Activated gamma-delta T cell treated with Interleukin-2 at 50 U/mL for 16 hours (primary cell): ENCODE data around the gene TAF11L9.
"Not testable (repeated sequence)": the region's sequence is repeated elsewhere in the genome, so short reads cannot be mapped to it uniquely, and the experiment has no call there.

ENCODE experiments used
- DNase-seq: peaks from one replicate; pipeline ENCODE4 v3.0.0-alpha.2; 2020

The TAF11L9 gene

DNA sequence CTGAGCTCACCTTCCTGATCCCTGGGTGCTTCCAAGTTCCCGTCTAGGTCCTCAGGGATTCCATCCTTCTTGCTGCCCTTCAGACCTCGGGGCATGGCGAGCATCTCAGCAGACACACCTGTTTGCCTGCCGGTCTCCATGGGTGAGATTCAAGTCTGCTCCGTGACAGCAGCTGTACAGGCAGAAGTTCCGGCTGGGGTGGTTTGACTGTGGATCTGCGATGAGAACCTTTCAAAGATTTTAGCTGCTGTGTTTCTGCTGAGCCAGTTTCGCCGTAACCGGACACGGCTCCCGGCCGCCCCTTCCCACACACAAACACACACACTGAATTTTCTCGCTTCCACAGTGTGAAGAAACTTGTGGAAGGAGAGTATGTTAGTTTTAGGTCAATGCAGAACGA is at the start of gene TAF11L9:
TAF11L9 (minus strand) TSS at position 140 of the 400 bp plus-strand sequence.
- DNase-seq: not testable (repeated sequence)

DNA sequence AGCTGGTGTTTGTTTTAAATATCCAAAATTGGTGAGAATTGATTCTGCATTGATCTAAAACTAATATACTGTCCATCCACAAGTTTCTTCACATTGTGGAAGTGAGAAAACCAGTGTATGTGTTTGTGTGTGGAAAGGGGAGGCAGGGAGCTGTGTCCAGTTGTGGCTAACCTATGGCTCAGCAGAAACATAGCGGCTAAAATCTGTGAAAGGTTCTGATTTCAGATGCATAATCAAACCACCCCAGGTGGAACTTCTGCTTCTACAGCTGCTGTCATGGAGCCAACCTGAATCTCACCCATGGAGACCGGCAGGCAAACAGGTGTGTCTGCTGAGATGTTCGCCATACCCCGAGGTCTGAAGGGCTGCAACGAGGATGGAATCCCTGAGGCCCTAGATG is 40.0 kb upstream of the TAF11L9 start, which contains the start of gene TAF11L14:
TAF11L14 (plus strand) TSS at position 301 of the 400 bp plus-strand sequence.
- no peak for DNase-seq

DNA sequence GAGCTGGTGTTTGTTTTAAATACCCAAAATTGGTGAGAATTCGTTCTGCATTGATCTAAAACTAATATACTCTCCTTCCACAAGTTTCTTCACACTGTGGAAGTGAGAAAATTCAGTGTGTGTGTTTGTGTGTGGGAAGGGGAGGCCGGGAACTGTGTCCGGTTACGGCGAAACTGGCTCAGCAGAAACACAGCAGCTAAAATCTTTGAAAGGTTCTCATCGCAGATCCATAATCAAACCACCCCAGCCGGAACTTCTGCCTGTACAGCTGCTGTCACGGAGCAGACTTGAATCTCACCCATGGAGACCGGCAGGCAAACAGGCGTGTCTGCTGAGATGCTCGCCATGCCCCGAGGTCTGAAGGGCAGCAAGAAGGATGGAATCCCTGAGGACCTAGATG is 37.6 kb upstream of the TAF11L9 start, which contains the start of gene TAF11L13:
TAF11L13 (plus strand) TSS at position 301 of the 400 bp plus-strand sequence.
- not testable (repeated sequence) for DNase-seq

DNA sequence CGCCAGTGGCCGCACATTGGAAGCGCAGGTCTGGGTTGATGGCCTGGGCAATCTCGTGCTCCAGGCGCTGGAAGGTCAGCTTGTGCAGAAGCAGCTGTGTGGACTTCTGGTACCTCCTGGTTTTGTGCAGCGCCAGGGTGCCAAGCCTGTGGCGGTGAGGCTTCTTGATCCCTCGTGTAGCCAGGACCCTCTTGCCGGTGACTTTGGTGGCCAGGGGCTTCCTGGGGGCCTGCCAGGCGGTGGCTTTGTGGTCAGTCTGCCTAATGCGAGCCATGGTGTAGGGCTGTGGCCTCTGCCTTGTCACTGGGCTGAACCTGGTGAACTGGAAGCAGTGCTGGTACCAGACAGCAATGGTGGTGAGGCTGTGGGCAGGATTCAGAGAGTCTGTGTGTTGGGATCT is 31.5 kb upstream of the TAF11L9 start:
- DNase-seq: no peak

DNA sequence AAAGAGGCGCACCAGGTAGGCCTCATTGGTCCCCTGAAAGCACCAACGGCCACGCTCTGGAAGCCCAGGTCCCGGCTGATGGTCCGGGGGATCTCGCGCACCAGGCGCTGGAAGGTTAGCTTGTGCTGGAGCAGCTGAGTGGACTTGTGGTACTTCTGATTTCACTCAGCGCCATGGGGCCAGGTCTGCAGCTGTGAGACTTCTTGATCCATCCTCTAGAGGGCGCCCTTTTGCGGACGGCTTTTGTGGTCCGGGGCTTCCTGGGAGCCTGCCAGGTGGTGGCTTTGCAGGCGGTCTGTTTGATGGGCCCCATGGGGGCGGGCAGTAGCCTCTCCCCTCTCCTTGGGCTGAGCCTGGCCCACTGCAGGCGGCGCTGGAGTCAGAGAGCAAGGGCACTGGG is 26.4 kb upstream of the TAF11L9 start:
- DNase-seq: no peak

DNA sequence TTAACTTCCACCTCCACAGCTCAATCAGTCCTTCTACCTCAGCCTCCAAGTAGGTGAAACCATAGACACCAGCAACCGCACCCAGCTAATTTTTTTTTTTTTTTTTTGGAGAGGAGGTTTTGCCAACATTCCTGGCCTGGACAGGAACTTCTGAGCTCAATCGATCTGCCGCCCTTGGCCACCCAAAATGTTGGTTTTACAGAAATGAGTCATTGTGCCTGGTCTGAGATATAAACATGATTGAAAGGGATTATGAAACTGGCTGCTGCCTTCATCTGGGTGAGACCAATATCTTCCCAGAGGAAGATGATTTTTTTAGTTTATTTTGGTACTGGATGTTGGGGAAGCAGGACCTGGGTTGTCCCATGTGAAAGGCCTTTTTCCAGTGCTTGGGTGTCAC is 25.2 kb upstream of the TAF11L9 start:
- no peak for DNase-seq

DNA sequence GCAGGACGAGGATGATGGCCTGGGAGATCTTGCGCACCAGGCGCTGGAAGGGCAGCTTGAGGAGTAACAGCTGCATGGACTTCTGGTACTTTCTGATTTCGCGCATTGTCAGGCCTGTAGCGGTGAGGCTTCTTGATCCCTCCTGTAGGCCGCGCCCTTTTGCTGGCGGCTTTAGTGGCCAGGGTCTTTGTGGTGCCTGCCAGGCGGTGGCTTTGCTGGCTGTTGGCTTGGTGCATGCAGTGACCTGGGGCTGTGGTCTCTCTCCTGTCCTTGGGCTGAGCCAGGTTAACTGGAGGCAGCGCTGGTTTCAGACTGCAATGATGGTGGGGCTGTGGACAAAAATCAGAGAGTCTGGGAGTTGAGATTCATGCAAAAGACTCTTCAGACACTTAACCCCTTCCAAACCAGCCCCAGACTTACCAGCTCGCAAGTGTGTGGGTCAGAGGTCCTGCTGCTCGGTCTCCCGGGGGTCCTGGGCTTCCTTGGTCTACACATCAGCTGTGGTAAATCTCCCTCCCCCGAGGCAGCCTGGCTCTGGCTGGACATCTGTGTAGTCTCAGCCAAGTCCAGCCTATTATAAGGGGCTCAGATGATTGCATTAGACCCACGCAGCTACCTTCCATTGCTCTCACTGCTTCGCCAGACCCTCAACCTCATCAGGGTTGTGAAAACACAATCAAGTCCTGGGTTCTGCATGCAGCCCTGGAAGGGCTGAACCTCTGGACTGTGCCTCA is 20.8 kb upstream of the TAF11L9 start:
- DNase-seq: no peak

DNA sequence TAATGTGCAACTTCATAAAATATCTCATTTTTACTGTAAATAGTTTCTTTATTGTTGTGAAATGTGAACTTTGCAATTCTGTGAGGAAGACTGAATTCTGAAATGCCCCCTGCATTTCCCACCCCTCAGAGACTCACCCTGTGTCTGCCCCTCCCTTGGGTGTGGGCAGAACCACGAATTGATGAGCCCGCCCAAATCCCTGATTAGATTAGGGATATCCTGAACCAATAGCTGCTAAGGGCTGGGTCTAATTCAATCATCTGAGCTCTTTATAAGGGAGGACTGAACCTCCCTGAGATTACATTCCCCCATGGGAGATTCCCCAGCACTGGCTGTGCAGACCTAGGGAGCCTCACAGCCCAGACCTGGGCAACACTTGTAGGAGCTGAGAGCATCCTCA is 15.9 kb upstream of the TAF11L9 start, which contains the start of gene TAF11L12:
TAF11L12 (plus strand) TSS at position 301 of the 400 bp plus-strand sequence.
- DNase-seq: not testable (repeated sequence)

DNA sequence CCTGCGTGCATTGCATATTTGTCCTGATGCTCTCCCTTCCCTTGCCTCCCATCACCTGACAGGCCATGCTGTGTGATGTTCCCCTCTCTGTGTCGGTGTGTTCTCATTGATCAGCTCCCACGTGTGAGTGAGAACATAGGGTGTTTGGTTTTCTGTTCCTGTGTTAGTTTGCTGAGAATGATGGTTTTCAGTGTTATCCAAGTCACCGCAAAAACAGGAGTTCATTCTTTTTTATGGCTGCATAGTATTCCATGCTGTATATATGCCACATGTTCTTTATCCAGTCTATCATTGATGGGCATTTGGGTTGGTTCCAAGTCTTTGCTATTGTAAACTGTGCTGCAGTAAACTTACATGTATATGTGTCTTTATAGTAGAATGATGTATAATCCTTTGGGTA is 13.3 kb upstream of the TAF11L9 start:
- DNase-seq: not testable (repeated sequence)

DNA sequence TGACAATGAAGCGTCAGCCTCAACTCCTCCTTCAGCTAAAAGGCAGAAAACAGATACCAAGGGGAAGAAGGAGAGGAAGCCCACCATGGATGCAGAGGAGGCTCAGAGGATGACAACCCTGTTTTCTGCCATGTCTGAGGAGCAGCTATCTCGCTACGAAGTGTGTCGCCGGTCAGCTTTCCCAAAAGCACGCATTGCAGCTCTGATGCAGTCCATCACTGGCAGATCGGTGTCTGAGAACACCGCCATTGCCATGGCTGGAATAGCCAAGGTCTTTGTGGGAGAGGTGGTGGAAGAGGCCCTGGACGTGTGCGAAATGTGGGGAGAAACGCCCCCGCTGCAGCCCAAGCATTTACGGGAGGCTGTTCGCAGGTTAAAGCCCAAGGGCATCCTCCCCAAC is 10.8 kb upstream of the TAF11L9 start:
- DNase-seq: no peak

DNA sequence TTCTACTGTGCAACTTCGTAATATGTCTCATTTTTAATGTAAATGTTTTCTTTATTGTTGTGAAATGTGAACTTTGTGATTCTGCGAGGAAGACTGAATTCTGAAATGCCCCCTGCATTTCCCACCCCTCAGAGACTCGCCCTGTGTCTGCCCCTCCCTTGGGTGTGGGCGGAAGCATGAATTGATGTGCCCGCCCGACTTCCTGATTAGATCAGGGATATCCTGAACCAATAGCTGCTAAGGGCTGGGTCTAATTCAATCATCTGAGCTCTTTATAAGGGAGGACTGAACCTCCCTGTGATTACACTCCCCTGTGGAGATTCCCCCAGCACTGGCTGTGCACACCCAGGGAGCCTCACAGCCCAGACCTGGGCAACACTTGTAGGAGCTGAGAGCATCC is 9.7 kb upstream of the TAF11L9 start, which contains the start of gene TAF11L11:
TAF11L11 (plus strand) TSS at position 304 of the 400 bp plus-strand sequence.
- not testable (repeated sequence) for DNase-seq

DNA sequence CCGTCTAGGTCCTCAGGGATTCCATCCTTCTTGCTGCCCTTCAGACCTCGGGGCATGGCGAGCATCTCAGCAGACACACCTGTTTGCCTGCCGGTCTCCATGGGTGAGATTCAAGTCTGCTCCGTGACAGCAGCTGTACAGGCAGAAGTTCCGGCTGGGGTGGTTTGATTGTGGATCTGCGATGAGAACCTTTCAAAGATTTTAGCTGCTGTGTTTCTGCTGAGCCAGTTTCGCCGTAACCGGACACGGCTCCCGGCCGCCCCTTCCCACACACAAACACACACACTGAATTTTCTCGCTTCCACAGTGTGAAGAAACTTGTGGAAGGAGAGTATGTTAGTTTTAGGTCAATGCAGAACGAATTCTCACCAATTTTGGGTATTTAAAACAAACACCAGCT is 3.5 kb upstream of the TAF11L9 start, which contains the start of gene TAF11L10:
TAF11L10 (minus strand) TSS at position 101 of the 400 bp plus-strand sequence.
- DNase-seq: not testable (repeated sequence)

DNA sequence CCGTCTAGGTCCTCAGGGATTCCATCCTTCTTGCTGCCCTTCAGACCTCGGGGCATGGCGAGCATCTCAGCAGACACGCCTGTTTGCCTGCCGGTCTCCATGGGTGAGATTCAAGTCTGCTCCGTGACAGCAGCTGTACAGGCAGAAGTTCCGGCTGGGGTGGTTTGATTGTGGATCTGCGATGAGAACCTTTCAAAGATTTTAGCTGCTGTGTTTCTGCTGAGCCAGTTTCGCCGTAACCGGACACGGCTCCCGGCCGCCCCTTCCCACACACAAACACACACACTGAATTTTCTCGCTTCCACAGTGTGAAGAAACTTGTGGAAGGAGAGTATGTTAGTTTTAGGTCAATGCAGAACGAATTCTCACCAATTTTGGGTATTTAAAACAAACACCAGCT is 3.3 kb downstream of the TAF11L9 start, which contains the start of gene TAF11L8:
TAF11L8 (minus strand) TSS at position 101 of the 400 bp plus-strand sequence.
- not testable (repeated sequence) for DNase-seq

DNA sequence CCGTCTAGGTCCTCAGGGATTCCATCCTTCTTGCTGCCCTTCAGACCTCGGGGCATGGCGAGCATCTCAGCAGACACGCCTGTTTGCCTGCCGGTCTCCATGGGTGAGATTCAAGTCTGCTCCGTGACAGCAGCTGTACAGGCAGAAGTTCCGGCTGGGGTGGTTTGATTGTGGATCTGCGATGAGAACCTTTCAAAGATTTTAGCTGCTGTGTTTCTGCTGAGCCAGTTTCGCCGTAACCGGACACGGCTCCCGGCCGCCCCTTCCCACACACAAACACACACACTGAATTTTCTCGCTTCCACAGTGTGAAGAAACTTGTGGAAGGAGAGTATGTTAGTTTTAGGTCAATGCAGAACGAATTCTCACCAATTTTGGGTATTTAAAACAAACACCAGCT is 8.5 kb downstream of the TAF11L9 start, which contains the start of gene TAF11L7:
TAF11L7 (minus strand) TSS at position 101 of the 400 bp plus-strand sequence.
- not testable (repeated sequence) for DNase-seq
